HEK293 (cell line): ENCODE measurements around the gene JAKMIP1.

ENCODE experiments used
- CTCF ChIA-PET: fragments of 350-600 bp; formaldehyde crosslinking; extraction: SDS; loops from one replicate; lab custom pipeline; 2021; ENCODE audit warnings: antibody characterized with exemption; lab: Yijun Ruan, JAX
- POLR2A ChIA-PET: fragments of 300-600 bp; formaldehyde crosslinking; extraction: SDS; loops from one replicate; lab custom pipeline; 2020; ENCODE audit warnings: antibody characterized with exemption, inconsistent platforms; lab: Yijun Ruan, JAX
- H3K27ac ChIP-seq: fragments of 200-500 bp; sonication (Bioruptor generic); 2 replicates; pipeline ENCODE4 v1.5.1; 2014; ENCODE audit warnings: low read depth, low read length, control low read depth, inconsistent platforms; ENCODE audit errors: extremely low read depth
- H3K36me3 ChIP-seq, 2 experiments: fragments of 200-500 bp in 1 of 2; sonication (Bioruptor generic) in 1 of 2; 1 replicate in 1 of 2; 2 replicates in 1 of 2; pipeline ENCODE4 v1.5.1; 2014 to 2017; ENCODE audit warnings: inconsistent platforms in 2 of 2, low read length in 2 of 2; ENCODE audit not compliant: control insufficient read depth in 2 of 2, insufficient read depth in 1 of 2
- H3K4me1 ChIP-seq: fragments of 200-500 bp; sonication (Bioruptor generic); 2 replicates; pipeline ENCODE4 v1.5.1; 2014; ENCODE audit warnings: mild to moderate bottlenecking, low read length, inconsistent platforms; ENCODE audit not compliant: control insufficient read depth, insufficient read depth
- H3K4me3 ChIP-seq: 2 replicates; pipeline ENCODE4 v1.5.1; 2011; ENCODE audit warnings: low read depth, mild to moderate bottlenecking, control low read depth, low read length, moderate library complexity
- H3K9me3 ChIP-seq: fragments of 200-500 bp; sonication (Bioruptor generic); 2 replicates; pipeline ENCODE4 v1.5.1; 2014; ENCODE audit warnings: low read depth, low read length, inconsistent platforms; ENCODE audit not compliant: control insufficient read depth, insufficient read depth
- BCL11B ChIP-seq: fragments of 450-650 bp; formaldehyde crosslinking; IDR thresholded peaks from 2 replicates; pipeline ENCODE4 v1.5.1; 2016; ENCODE audit warnings: low read depth, missing biosample characterization, missing genetic modification characterization
- GLI4 ChIP-seq: fragments of 450-650 bp; formaldehyde crosslinking; IDR thresholded peaks from 2 replicates; pipeline ENCODE4 v1.5.1; 2016; ENCODE audit warnings: missing biosample characterization, missing genetic modification characterization
- GLIS1 ChIP-seq: fragments of 450-650 bp; formaldehyde crosslinking; IDR thresholded peaks from 2 replicates; pipeline ENCODE4 v1.5.1; 2016; ENCODE audit warnings: missing biosample characterization, missing genetic modification characterization
- HOXA7 ChIP-seq: sonication (generic); formaldehyde crosslinking; IDR thresholded peaks from 2 replicates; pipeline ENCODE4 v1.8.1; 2022; ENCODE audit warnings: missing genetic modification reagents, borderline replicate concordance
- IKZF3 ChIP-seq: fragments of 450-650 bp; IDR thresholded peaks from 2 replicates; pipeline ENCODE4 v1.5.0; 2018; ENCODE audit warnings: missing biosample characterization, mild to moderate bottlenecking, missing genetic modification characterization, moderate library complexity
- KLF8 ChIP-seq: fragments of 450-650 bp; formaldehyde crosslinking; IDR thresholded peaks from 2 replicates; pipeline ENCODE4 v1.5.1; 2016; ENCODE audit warnings: missing biosample characterization, missing genetic modification characterization
- PRDM1 ChIP-seq: fragments of 450-650 bp; formaldehyde crosslinking; IDR thresholded peaks from 2 replicates; pipeline ENCODE4; 2016; ENCODE audit warnings: missing biosample characterization, missing genetic modification characterization
- SCRT1 ChIP-seq: fragments of 450-650 bp; formaldehyde crosslinking; IDR thresholded peaks from 2 replicates; pipeline ENCODE4 v1.5.1; 2016; ENCODE audit warnings: missing biosample characterization, missing genetic modification characterization, borderline replicate concordance
- SCRT2 ChIP-seq: fragments of 450-650 bp; formaldehyde crosslinking; IDR thresholded peaks from 2 replicates; pipeline ENCODE4 v1.5.1; 2016; ENCODE audit warnings: missing biosample characterization, missing genetic modification characterization
- TCF7L2 ChIP-seq: IDR thresholded peaks from 2 replicates; pipeline ENCODE4 v1.6.1; 2011; ENCODE audit warnings: low read depth, mild to moderate bottlenecking, inconsistent platforms, low read length, moderate library complexity, borderline replicate concordance
- ZNF138 ChIP-seq: fragments of 450-650 bp; formaldehyde crosslinking; IDR thresholded peaks from 2 replicates; pipeline ENCODE4 v1.5.1; 2016; ENCODE audit warnings: missing biosample characterization, missing genetic modification characterization, borderline replicate concordance
- ZNF140 ChIP-seq: fragments of 450-650 bp; formaldehyde crosslinking; IDR thresholded peaks from 2 replicates; pipeline ENCODE4 v1.5.1; 2016; ENCODE audit warnings: missing biosample characterization, missing genetic modification characterization
- ZNF214 ChIP-seq: fragments of 450-650 bp; formaldehyde crosslinking; IDR thresholded peaks from 2 replicates; pipeline ENCODE4 v1.5.1; 2017; ENCODE audit warnings: missing biosample characterization, mild to moderate bottlenecking, missing genetic modification characterization, borderline replicate concordance
- ZNF24 ChIP-seq: fragments of 450-650 bp; formaldehyde crosslinking; IDR thresholded peaks from 2 replicates; pipeline ENCODE4 v1.5.1; 2016; ENCODE audit warnings: missing biosample characterization, missing genetic modification characterization
- ZNF354C ChIP-seq: fragments of 450-650 bp; formaldehyde crosslinking; IDR thresholded peaks from 2 replicates; pipeline ENCODE4 v1.5.1; 2016; ENCODE audit warnings: missing biosample characterization, missing genetic modification characterization, low read depth, borderline replicate concordance
- ZNF366 ChIP-seq: fragments of 450-650 bp; formaldehyde crosslinking; conservative IDR thresholded peaks from 2 replicates; pipeline ENCODE4 v1.5.1; 2016; ENCODE audit warnings: missing biosample characterization, missing genetic modification characterization
- ZNF37A ChIP-seq: fragments of 450-650 bp; IDR thresholded peaks from 2 replicates; pipeline ENCODE4 v1.5.1; 2018; ENCODE audit warnings: missing biosample characterization, missing genetic modification characterization
- ZNF398 ChIP-seq: fragments of 450-650 bp; formaldehyde crosslinking; IDR thresholded peaks from 2 replicates; pipeline ENCODE4 v1.5.1; 2017; ENCODE audit warnings: missing biosample characterization, missing genetic modification characterization
- ZNF513 ChIP-seq: fragments of 450-650 bp; IDR thresholded peaks from 2 replicates; pipeline ENCODE4 v1.5.1; 2018; ENCODE audit warnings: missing biosample characterization, missing genetic modification characterization
- ZNF514 ChIP-seq: fragments of 450-650 bp; formaldehyde crosslinking; IDR thresholded peaks from 2 replicates; pipeline ENCODE4 v1.5.1; 2016; ENCODE audit warnings: missing biosample characterization, missing genetic modification characterization
- ZNF600 ChIP-seq: fragments of 450-650 bp; formaldehyde crosslinking; IDR thresholded peaks from 2 replicates; pipeline ENCODE4 v1.5.1; 2016; ENCODE audit warnings: missing biosample characterization, missing genetic modification characterization
- ZNF830 ChIP-seq: fragments of 450-650 bp; IDR thresholded peaks from 2 replicates; pipeline ENCODE4 v1.5.0; 2018; ENCODE audit warnings: missing biosample characterization, missing genetic modification characterization, low read depth, mild to moderate bottlenecking, moderate library complexity
- ZSCAN18 ChIP-seq: fragments of 450-650 bp; formaldehyde crosslinking; IDR thresholded peaks from 2 replicates; pipeline ENCODE4 v1.5.1; 2016; ENCODE audit warnings: missing biosample characterization, missing genetic modification characterization
- TF ChIP-seq, protein P1 (sequence below): fragments of 450-650 bp; formaldehyde crosslinking; IDR thresholded peaks from 2 replicates; pipeline ENCODE4 v1.5.1; 2016; ENCODE audit warnings: missing biosample characterization, missing genetic modification characterization
- TF ChIP-seq, protein P2 (sequence below): fragments of 450-650 bp; formaldehyde crosslinking; IDR thresholded peaks from 2 replicates; pipeline ENCODE4 v1.5.1; 2016; ENCODE audit warnings: missing biosample characterization, missing genetic modification characterization, low read depth

The JAKMIP1 gene

GRCh38 chr4:6150046-6150735 is 50.2 kb downstream of the JAKMIP1 start:
- CTCF ChIA-PET = interaction anchor here (1.0 kb wide), 1 partner anchor 152 kb away, joined by 3 read pairs; no protein-coding TSS in a partner anchor
- TF ChIP-seq ZNF24 (tag by site-specific recombination) (no peak), IKZF3 (tag by site-specific recombination) (no peak), GLIS1 (tag by site-specific recombination) (no peak), ZNF398 (tag by site-specific recombination) (no peak), ZNF214 (tag by site-specific recombination) (no peak), ZNF37A (tag by site-specific recombination) (no peak), BCL11B (no peak), ZNF514 (tag by site-specific recombination) (no peak), ZSCAN18 (tag by site-specific recombination) (no peak), ZNF140 (tag by site-specific recombination) (no peak), ZNF600 (tag by site-specific recombination) (no peak), TCF7L2 (no peak), ZNF830 (no peak), PRDM1 (tag by site-specific recombination) (no peak), ZNF366 (tag by site-specific recombination) (no peak), KLF8 (tag by site-specific recombination) (no peak)
- TF ChIP-seq, protein P1, sequence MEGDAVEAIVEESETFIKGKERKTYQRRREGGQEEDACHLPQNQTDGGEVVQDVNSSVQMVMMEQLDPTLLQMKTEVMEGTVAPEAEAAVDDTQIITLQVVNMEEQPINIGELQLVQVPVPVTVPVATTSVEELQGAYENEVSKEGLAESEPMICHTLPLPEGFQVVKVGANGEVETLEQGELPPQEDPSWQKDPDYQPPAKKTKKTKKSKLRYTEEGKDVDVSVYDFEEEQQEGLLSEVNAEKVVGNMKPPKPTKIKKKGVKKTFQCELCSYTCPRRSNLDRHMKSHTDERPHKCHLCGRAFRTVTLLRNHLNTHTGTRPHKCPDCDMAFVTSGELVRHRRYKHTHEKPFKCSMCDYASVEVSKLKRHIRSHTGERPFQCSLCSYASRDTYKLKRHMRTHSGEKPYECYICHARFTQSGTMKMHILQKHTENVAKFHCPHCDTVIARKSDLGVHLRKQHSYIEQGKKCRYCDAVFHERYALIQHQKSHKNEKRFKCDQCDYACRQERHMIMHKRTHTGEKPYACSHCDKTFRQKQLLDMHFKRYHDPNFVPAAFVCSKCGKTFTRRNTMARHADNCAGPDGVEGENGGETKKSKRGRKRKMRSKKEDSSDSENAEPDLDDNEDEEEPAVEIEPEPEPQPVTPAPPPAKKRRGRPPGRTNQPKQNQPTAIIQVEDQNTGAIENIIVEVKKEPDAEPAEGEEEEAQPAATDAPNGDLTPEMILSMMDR (tag by site-specific recombination) = no peak

GRCh38 chr4:6148506-6149205 is 51.7 kb downstream of the JAKMIP1 start:
- H3K9me3 ChIP-seq = no peaks in the 10 kb centered on the region
- H3K4me3 ChIP-seq = no peak overlapping the region
- H3K36me3 ChIP-seq = no peaks in the 10 kb centered on the region
- H3K4me1 ChIP-seq = no peaks in the 10 kb centered on the region
- no peak overlapping the region for H3K27ac ChIP-seq
- CTCF ChIA-PET = interaction anchor here (0.7 kb wide), 1 partner anchor 1923 kb away, joined by 4 read pairs; no protein-coding TSS in a partner anchor
- POLR2A ChIA-PET = no interaction called here
- no peak for TF ChIP-seq GLI4
- TF ChIP-seq SCRT2 (tag by site-specific recombination) = no peak
- no peak for TF ChIP-seq ZNF513 (tag by site-specific recombination)
- TF ChIP-seq, protein P2, sequence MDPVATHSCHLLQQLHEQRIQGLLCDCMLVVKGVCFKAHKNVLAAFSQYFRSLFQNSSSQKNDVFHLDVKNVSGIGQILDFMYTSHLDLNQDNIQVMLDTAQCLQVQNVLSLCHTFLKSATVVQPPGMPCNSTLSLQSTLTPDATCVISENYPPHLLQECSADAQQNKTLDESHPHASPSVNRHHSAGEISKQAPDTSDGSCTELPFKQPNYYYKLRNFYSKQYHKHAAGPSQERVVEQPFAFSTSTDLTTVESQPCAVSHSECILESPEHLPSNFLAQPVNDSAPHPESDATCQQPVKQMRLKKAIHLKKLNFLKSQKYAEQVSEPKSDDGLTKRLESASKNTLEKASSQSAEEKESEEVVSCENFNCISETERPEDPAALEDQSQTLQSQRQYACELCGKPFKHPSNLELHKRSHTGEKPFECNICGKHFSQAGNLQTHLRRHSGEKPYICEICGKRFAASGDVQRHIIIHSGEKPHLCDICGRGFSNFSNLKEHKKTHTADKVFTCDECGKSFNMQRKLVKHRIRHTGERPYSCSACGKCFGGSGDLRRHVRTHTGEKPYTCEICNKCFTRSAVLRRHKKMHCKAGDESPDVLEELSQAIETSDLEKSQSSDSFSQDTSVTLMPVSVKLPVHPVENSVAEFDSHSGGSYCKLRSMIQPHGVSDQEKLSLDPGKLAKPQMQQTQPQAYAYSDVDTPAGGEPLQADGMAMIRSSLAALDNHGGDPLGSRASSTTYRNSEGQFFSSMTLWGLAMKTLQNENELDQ (tag by site-specific recombination) = no peak
- no peak for TF ChIP-seq ZNF354C (tag by site-specific recombination)
- no peak for TF ChIP-seq ZNF600 (tag by site-specific recombination)
- TF ChIP-seq SCRT1 (tag by site-specific recombination) = no peak
- no peak for TF ChIP-seq HOXA7 (CRISPR knock-in tag)
- TF ChIP-seq ZNF37A (tag by site-specific recombination) = no peak
- no peak for TF ChIP-seq ZNF366 (tag by site-specific recombination)
- no peak for TF ChIP-seq ZNF138 (tag by site-specific recombination)

More at GRCh38 chr4:6150046-6150735, 50.2 kb downstream of the JAKMIP1 start:
- Histone ChIP-seq H3K27ac (no peak overlapping the region), H3K36me3 (no peaks in the 10 kb centered on the region), H3K9me3 (no peaks in the 10 kb centered on the region), H3K4me1 (no peaks in the 10 kb centered on the region), H3K4me3 (no peak overlapping the region)
- POLR2A ChIA-PET = interaction anchor here (0.6 kb wide), 1 partner anchor 10 kb away, joined by 5 read pairs; no protein-coding TSS in a partner anchor
